GM19193 (cell line): ENCODE results near the gene ETNK2.

Experiments
- POLR2A ChIP-seq: IDR thresholded peaks from 4 replicates; pipeline ENCODE4 v1.6.1; 2011; ENCODE audit not compliant: insufficient read depth, insufficient read length; ENCODE audit errors: extremely low read depth

The ETNK2 gene

GRCh38 chr1:204128464-204128963 is 23.3 kb downstream of the ETNK2 start:
- no peak for TF ChIP-seq POLR2A

- TF ChIP-seq POLR2A = no peak
Measured at GRCh38 chr1:204127597-204128242, 24.1 kb downstream of the ETNK2 start.

- TF ChIP-seq POLR2A = no peak
Measured at GRCh38 chr1:204126956-204127355, 24.9 kb downstream of the ETNK2 start.

- TF ChIP-seq POLR2A = no peak
Measured at GRCh38 chr1:204126386-204126785, 25.5 kb downstream of the ETNK2 start.

GRCh38 chr1:204125759-204126351 is 26.0 kb downstream of the ETNK2 start:
- no peak for TF ChIP-seq POLR2A

- no peak for TF ChIP-seq POLR2A
Measured at GRCh38 chr1:204124639-204125038, 27.2 kb downstream of the ETNK2 start.

GRCh38 chr1:204123376-204123775 is 28.5 kb downstream of the ETNK2 start:
- no peak for TF ChIP-seq POLR2A

- no peak for TF ChIP-seq POLR2A
Measured at GRCh38 chr1:204121840-204122555, 29.8 kb downstream of the ETNK2 start.

- no peak for TF ChIP-seq POLR2A
Measured at GRCh38 chr1:204116539-204116938, 35.3 kb downstream of the ETNK2 start.

- TF ChIP-seq POLR2A = no peak
Measured at GRCh38 chr1:204115116-204115515, 36.7 kb downstream of the ETNK2 start.

- TF ChIP-seq POLR2A = no peak
Measured at GRCh38 chr1:204114606-204115005, 37.2 kb downstream of the ETNK2 start.

- TF ChIP-seq POLR2A = no peak
Measured at GRCh38 chr1:204113896-204114295, 37.9 kb downstream of the ETNK2 start.

- no peak for TF ChIP-seq POLR2A
Measured at GRCh38 chr1:204112876-204113730, 38.7 kb downstream of the ETNK2 start.

- no peak for TF ChIP-seq POLR2A
Measured at GRCh38 chr1:204110894-204111633, 40.8 kb downstream of the ETNK2 start.
